Esophagus squamous epithelium (tissue), 4 donors: ENCODE data around the gene GPR137.
A peak's percentile ranks its signal among the peaks of the same experiment; 100 is the strongest.

Experiments
- POLR2A ChIP-seq, 4 donors: fragments of 450-650 bp; IDR thresholded peaks; one replicate each; pipeline ENCODE4 v1.6.1; 2017; ENCODE audit warnings: antibody characterized with exemption in 4 of 4, mild to moderate bottlenecking in 4 of 4, moderate library complexity in 3 of 4
- TF ChIP-seq, protein P1 (sequence below), 6 experiments: fragments of 450-650 bp in 4 of 6; fragments of 200-600 bp in 2 of 6; sonication (generic) in 2 of 6; IDR thresholded peaks; one replicate each; pipeline ENCODE4 v1.5.1; 2016 to 2019; ENCODE audit warnings: antibody characterized with exemption in 6 of 6, mild to moderate bottlenecking in 4 of 6, moderate library complexity in 4 of 6

GRCh38 chr11:64316672-64317324 is 31.1 kb downstream of the GPR137 start:
- TF ChIP-seq, protein P1, sequence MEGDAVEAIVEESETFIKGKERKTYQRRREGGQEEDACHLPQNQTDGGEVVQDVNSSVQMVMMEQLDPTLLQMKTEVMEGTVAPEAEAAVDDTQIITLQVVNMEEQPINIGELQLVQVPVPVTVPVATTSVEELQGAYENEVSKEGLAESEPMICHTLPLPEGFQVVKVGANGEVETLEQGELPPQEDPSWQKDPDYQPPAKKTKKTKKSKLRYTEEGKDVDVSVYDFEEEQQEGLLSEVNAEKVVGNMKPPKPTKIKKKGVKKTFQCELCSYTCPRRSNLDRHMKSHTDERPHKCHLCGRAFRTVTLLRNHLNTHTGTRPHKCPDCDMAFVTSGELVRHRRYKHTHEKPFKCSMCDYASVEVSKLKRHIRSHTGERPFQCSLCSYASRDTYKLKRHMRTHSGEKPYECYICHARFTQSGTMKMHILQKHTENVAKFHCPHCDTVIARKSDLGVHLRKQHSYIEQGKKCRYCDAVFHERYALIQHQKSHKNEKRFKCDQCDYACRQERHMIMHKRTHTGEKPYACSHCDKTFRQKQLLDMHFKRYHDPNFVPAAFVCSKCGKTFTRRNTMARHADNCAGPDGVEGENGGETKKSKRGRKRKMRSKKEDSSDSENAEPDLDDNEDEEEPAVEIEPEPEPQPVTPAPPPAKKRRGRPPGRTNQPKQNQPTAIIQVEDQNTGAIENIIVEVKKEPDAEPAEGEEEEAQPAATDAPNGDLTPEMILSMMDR (IDR thresholded peaks at IDR 0.05) = peak in 2 of 6 experiments; percentile 20 to 44
- no peak for TF ChIP-seq POLR2A (IDR thresholded peaks at IDR 0.05)
